Spleen (tissue), 7 donors: ENCODE results near the gene DLST.

ENCODE experiments used
- POLR2AphosphoS5 ChIP-seq, 3 donors: sonication (generic); formaldehyde crosslinking; IDR thresholded peaks; one replicate each; pipeline ENCODE4 v1.5.1; 2017; ENCODE audit warnings: antibody characterized with exemption in 3 of 3
- TF ChIP-seq, protein P1 (sequence below), 11 experiments: fragments of 200-600 bp in 7 of 11; fragments of 450-650 bp in 4 of 11; sonication (generic) in 4 of 11; IDR thresholded peaks in 8 of 11; conservative IDR thresholded peaks in 3 of 11; 1 replicate in 7 of 11; 2 replicates in 4 of 11; pipeline versions ENCODE4 v1.4.0 to v1.8.0; 2016 to 2021; ENCODE audit warnings: antibody characterized with exemption in 11 of 11, inconsistent platforms in 4 of 11, mild to moderate bottlenecking in 1 of 11
- donor health status: DM: no; HTN: no; CAD: no; lungs with moderate emphysema.
- donor health status: DM: no; HTN: no; CAD: no.
- donor health status: DM: no; HTN: no; CAD: no.

- peak; percentile 64 to 73 (median 66) for TF ChIP-seq POLR2AphosphoS5 (IDR thresholded peaks at IDR 0.05)
- TF ChIP-seq, protein P1, sequence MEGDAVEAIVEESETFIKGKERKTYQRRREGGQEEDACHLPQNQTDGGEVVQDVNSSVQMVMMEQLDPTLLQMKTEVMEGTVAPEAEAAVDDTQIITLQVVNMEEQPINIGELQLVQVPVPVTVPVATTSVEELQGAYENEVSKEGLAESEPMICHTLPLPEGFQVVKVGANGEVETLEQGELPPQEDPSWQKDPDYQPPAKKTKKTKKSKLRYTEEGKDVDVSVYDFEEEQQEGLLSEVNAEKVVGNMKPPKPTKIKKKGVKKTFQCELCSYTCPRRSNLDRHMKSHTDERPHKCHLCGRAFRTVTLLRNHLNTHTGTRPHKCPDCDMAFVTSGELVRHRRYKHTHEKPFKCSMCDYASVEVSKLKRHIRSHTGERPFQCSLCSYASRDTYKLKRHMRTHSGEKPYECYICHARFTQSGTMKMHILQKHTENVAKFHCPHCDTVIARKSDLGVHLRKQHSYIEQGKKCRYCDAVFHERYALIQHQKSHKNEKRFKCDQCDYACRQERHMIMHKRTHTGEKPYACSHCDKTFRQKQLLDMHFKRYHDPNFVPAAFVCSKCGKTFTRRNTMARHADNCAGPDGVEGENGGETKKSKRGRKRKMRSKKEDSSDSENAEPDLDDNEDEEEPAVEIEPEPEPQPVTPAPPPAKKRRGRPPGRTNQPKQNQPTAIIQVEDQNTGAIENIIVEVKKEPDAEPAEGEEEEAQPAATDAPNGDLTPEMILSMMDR (IDR thresholded peaks at IDR 0.05 in 8 of 11, conservative IDR thresholded peaks at IDR 0.05 in 3 of 11) = peak; percentile 75 to 97 (median 94)
Measured at GRCh38 chr14:74905595-74906142, 24.0 kb downstream of the DLST start.
